Activated naive CD4-positive, alpha-beta T cell treated with anti-CD3 and anti-CD28 coated beads for 36 hours (primary cell): ENCODE results near the gene HMGN4. TPM values are rescaled to one million over a fixed set of nuclear protein-coding genes. Genes with fewer than 3 reads are reported as not detected.
"Not testable (repeated sequence)": the region's sequence is repeated elsewhere in the genome, so short reads cannot be mapped to it uniquely, and the experiment has no call there.

Experiments
- CTCF ChIA-PET: fragments of 350-600 bp; sonication (Branson Sonifier 250); formaldehyde crosslinking; loops from one replicate; lab custom pipeline; 2021; ENCODE audit warnings: antibody characterized with exemption; lab: Charles Lee
- DNase-seq: peaks from one replicate; pipeline ENCODE4 v3.0.0-alpha.2; 2020
- H3K27ac Mint-ChIP-seq: one replicate; pipeline ENCODE4 v1.8.0; 2021; ENCODE audit warnings: mild to moderate bottlenecking, mixed read lengths
- H3K27me3 Mint-ChIP-seq: one replicate; pipeline ENCODE4 v1.8.0; 2021; ENCODE audit warnings: low read depth, mixed read lengths
- H3K36me3 Mint-ChIP-seq: one replicate; pipeline ENCODE4 v1.8.0; 2021; ENCODE audit warnings: low read depth, mixed read lengths
- H3K4me1 Mint-ChIP-seq: one replicate; pipeline ENCODE4 v1.8.0; 2021; ENCODE audit warnings: low read depth, mixed read lengths
- H3K4me3 Mint-ChIP-seq: one replicate; pipeline ENCODE4 v1.8.0; 2021; ENCODE audit warnings: mild to moderate bottlenecking, moderate library complexity, mixed read lengths
- H3K9me3 Mint-ChIP-seq: one replicate; pipeline ENCODE4 v1.8.0; 2021; ENCODE audit warnings: mixed read lengths
- intact Hi-C: fragments of 100-400 bp; cut with micrococcal nuclease; formaldehyde crosslinking; loops from one replicate; pipeline ENCODE4 v1.15.1; 2023
- total RNA-seq, 2 experiments: library from RNA; stranded (reverse); gene quantifications; one replicate each; pipeline ENCODE4 v1.2.3, GENCODE V29; 2021

Gene HMGN4
- total RNA-seq, 2 experiments from 2014 or later: 70.4 to 73.2 TPM

DNA sequence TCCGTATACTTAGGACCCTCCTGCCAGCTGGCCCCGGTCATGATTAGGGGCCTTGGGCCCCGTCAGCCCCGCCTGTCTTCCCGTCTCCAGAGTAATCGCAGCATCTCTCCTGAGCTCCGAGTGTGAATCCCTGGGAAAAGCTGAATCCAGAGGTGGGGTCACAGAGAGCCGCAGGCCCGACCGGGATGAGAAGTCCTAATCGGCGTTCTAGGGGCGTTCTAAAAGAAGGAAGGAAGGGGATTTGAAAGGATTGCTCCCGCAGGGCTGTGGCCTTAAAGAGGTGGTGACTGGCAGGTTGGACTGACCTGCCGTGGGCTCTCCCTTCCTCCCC, 371 bp downstream of the HMGN4 start:
- peak overlapping the region; percentile 98 for H3K27ac Mint-ChIP-seq
- H3K36me3 Mint-ChIP-seq: peaks cover 20% of the 10 kb centered on the region
- H3K27me3 Mint-ChIP-seq: no peaks in the 10 kb centered on the region
- no peak for DNase-seq
- no peaks in the 10 kb centered on the region for H3K9me3 Mint-ChIP-seq
- peaks cover 56% of the 10 kb centered on the region for H3K4me1 Mint-ChIP-seq
- peak overlapping the region; percentile 87 for H3K4me3 Mint-ChIP-seq
- intact Hi-C loops: loop anchor here (1.0 kb wide), 2 partner anchors 15 to 207 kb away; no protein-coding TSS in a partner anchor
- CTCF ChIA-PET: interaction anchor here (1.1 to 1.2 kb wide), 2 partner anchors 14 to 34 kb away, joined by 3 read pairs; no protein-coding TSS in a partner anchor

DNA sequence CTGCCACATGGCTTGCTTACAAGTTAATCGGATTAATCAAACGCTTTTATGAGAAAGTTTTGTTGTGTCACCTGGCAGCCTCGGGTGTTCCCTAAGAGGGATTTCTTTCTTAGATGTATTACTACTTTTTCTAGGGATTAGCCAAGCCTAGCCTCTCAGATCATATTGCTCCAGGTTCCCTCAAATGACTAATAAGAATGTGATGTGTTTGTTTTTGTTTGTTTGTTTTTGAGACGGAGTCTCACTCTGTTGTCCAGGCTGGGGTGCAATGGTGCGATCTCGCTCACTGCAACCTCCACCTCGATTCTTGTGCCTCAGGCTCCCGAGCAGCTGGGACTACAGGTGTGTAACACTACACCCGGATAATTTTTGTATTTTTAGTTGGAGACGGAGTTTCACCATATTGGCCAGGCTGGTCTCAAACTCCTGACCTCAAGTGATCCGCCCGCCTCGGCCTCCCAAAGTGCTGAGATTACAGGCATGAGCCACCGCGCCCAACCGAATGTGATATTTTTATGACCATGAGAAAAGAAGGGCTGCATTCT, 977 bp downstream of the HMGN4 start:
- Mint-ChIP-seq H3K9me3 (no peaks in the 10 kb centered on the region), H3K36me3 (peaks cover 23% of the 10 kb centered on the region), H3K4me3 (peak overlapping the region; percentile 87), H3K4me1 (peaks cover 55% of the 10 kb centered on the region), H3K27me3 (no peaks in the 10 kb centered on the region), H3K27ac (peak overlapping the region; percentile 98)
- CTCF ChIA-PET: no interaction called here
- DNase-seq: no peak
- intact Hi-C loops: no loop called here

DNA sequence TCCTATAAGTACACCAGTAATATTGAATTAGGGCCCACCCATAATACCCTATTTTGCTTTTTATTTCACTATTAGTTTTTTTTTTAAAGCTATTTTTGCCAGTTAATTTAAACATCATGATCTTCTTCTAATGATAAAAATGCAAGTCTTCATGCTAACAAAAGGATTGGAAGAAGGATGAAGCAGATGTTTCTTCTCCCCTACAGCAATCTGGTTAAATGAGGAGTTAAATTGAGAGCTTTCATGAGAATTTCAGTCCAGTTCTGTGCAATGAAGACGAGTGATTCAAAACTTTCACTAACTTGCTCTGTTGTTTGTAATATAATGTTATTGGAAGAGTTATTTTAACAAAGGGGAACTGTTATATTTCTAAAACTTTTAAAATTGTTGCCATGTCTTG, 3.4 kb downstream of the HMGN4 start:
- peaks cover 38% of the 10 kb centered on the region for H3K36me3 Mint-ChIP-seq
- no peaks in the 10 kb centered on the region for H3K27me3 Mint-ChIP-seq
- no peak overlapping the region for H3K4me3 Mint-ChIP-seq
- peak overlapping the region; percentile 11 for H3K27ac Mint-ChIP-seq
- no peak for DNase-seq
- H3K9me3 Mint-ChIP-seq: no peaks in the 10 kb centered on the region
- CTCF ChIA-PET: interaction anchor here (0.9 kb wide), 1 partner anchor 27 kb away, joined by 9 read pairs; no protein-coding TSS in a partner anchor
- intact Hi-C loops: no loop called here
- H3K4me1 Mint-ChIP-seq: peaks cover 46% of the 10 kb centered on the region

DNA sequence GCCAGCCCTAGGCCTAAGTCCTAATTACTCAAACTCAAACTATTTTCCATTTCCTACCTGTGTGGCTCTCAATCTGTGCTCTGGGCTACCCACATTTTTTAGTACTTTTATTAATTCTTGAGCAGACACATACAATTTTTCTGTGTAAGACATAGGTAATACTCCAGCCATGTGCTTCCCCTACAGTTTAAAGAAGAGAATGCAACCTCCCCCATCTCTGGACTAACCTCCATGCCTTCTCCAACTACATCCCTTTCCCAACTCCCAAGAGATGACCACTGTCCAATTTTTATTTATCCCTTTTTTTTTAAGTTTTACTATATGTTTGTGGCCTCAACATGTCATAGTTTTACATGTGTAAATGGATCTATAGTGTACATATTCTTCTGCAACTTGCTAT, 5.8 kb downstream of the HMGN4 start:
- Mint-ChIP-seq H3K27me3 (no peaks in the 10 kb centered on the region), H3K27ac (peak overlapping the region; percentile 19), H3K9me3 (no peaks in the 10 kb centered on the region), H3K4me1 (peaks cover 38% of the 10 kb centered on the region), H3K36me3 (peaks cover 35% of the 10 kb centered on the region), H3K4me3 (no peak overlapping the region)
- CTCF ChIA-PET: no interaction called here
- intact Hi-C loops: no loop called here
- DNase-seq: no peak

DNA sequence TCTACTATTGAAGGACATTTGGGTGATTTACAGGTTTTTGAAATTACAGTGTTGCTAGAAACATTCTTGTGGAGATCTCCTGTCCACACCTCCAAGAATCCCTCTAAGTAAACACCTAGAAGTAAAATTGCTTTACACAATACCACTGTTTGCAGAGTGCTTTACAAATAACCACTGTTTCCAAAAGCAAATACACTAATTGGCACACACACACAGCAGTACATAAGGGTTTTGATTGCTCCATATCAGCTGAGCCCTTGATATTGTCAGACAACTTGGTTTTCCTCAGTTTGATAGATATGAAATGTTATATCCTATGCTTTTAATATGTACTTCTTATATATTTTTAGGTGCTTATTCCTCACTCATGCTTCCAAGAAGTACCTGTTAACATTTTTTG, 6.3 kb downstream of the HMGN4 start:
- intact Hi-C loops: no loop called here
- Mint-ChIP-seq H3K36me3 (peaks cover 35% of the 10 kb centered on the region), H3K27ac (no peak overlapping the region), H3K27me3 (no peaks in the 10 kb centered on the region), H3K9me3 (no peaks in the 10 kb centered on the region), H3K4me3 (no peak overlapping the region), H3K4me1 (peaks cover 34% of the 10 kb centered on the region)
- CTCF ChIA-PET: no interaction called here
- DNase-seq: no peak

DNA sequence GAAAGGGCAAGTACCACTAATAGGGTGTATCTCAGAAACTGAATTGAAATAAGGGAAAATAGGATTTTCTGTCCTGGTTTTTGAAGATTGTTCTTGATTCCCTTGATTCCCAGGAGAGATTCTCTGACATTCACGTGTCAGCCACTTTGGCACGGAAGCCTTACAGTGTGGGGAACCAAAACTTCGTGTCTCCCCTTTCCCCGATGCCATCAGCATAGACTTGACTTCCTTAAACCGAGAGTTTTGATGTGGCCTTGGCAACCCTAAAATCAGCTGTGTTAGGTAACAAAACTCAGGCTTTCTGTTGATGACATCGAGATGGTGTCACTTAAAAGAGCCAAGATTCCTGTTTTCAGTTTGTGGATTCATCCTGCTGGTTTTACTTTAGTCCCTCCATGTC, 7.5 kb downstream of the HMGN4 start:
- CTCF ChIA-PET: no interaction called here
- Mint-ChIP-seq H3K4me1 (peaks cover 33% of the 10 kb centered on the region), H3K36me3 (peaks cover 28% of the 10 kb centered on the region), H3K4me3 (no peak overlapping the region), H3K9me3 (no peaks in the 10 kb centered on the region), H3K27ac (peak overlapping the region; percentile 39), H3K27me3 (no peaks in the 10 kb centered on the region)
- DNase-seq: no peak
- intact Hi-C loops: no loop called here

DNA sequence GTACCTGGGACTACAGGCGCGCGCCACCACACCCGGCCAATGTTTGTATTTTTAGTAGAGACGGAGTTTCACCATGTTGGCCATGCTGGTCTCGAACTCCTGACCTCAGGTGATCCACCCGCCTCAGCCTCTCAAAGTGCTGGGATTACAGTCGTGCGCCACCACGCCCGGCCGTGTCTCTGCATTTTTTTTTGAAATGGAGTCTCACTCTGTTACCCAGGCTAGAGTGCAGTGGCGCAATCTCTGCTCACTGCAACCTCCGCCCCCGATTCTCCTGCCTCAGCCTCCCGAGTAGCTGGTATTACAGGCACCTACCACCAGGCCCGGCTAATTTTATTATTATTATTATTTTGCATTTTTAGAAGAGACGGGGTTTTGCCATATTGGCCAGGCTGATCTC, 9.2 kb downstream of the HMGN4 start:
- DNase-seq, H3K9me3 Mint-ChIP-seq, H3K27ac Mint-ChIP-seq, H3K4me3 Mint-ChIP-seq, H3K27me3 Mint-ChIP-seq, intact Hi-C loops: not testable (repeated sequence)
- Mint-ChIP-seq H3K4me1 (peaks cover 27% of the 10 kb centered on the region), H3K36me3 (peaks cover 26% of the 10 kb centered on the region)
- CTCF ChIA-PET: interaction anchor here (1.4 kb wide), 1 partner anchor 205 kb away, joined by 3 read pairs; no protein-coding TSS in a partner anchor

DNA sequence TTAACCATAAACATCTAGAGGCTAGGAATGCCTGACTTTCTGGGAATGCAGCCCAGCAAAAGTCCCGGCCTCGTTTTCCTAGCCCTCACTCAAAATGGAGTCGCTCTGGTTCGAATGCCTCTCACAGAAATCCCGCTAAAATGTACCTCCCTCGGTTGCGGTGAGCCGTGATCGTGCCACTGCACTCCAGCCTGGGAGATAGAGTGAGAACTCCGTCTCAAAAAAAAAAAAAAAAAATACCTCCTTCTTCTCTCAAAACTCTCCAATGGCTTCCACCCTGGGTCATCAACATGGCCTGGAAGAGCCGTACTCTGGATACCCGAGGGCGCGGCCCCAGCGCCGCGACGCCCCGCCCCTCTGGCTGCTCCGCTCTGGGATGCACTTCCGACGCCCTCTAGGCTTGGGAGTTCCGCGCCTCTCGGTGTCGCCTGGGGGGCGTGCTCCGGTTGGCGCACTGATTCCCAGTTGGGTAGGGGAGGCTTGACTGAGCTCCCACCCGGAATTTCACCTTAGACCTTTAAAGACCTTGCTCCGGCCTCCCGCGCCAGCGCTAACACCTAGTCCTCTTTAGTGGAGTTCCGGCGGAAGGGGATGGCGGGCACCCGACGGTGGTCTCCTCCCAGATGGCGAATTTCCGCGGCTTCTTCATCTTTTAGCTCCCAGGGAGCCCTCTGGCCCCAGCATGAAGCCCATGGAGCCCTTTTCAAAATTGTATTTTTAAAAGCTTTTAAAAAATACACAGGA, 12.3 kb downstream of the HMGN4 start:
- DNase-seq: peak; percentile 62
- Mint-ChIP-seq H3K4me3 (peak overlapping the region; percentile 89), H3K36me3 (peaks cover 13% of the 10 kb centered on the region), H3K9me3 (no peaks in the 10 kb centered on the region), H3K27me3 (no peaks in the 10 kb centered on the region), H3K4me1 (peaks cover 20% of the 10 kb centered on the region), H3K27ac (peak overlapping the region; percentile 83)
- intact Hi-C loops: loop anchor here (5.0 to 10.0 kb wide), 3 partner anchors 208 to 924 kb away; partner anchors contain the start of gene ZNF184
- CTCF ChIA-PET: interaction anchor here (0.6 kb wide), 1 partner anchor 30 kb away, joined by 3 read pairs; no protein-coding TSS in a partner anchor

DNA sequence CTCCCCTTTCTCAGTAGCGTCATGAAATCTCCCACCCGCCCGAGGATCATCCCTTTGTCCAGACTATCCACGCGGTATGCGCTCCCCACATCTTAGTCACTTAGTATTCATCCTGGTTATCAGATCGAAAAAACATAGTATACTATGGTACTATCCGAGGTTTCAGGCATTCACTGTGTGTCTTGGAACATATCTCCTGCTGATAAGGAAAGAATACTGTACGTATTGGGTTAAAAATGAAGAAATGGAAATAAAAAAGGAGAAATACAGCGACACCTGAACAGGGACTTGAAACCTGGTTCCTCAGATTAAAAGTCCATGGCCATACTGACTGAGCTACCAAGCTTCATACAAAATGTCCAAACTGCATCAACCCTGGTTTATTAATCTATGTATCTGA, 14.0 kb downstream of the HMGN4 start:
- Mint-ChIP-seq H3K27ac (no peak overlapping the region), H3K36me3 (no peaks in the 10 kb centered on the region), H3K4me3 (no peak overlapping the region), H3K4me1 (peaks cover 26% of the 10 kb centered on the region), H3K27me3 (no peaks in the 10 kb centered on the region), H3K9me3 (no peaks in the 10 kb centered on the region)
- DNase-seq: no peak
- intact Hi-C loops: loop anchor here (5.0 to 10.0 kb wide), 3 partner anchors 210 to 923 kb away; partner anchors contain the start of gene ZNF184
- CTCF ChIA-PET: interaction anchor here (1.1 to 2.4 kb wide), 2 partner anchors 14 to 25 kb away, joined by 3 to 5 read pairs; partner anchors contain the start of gene HMGN4

DNA sequence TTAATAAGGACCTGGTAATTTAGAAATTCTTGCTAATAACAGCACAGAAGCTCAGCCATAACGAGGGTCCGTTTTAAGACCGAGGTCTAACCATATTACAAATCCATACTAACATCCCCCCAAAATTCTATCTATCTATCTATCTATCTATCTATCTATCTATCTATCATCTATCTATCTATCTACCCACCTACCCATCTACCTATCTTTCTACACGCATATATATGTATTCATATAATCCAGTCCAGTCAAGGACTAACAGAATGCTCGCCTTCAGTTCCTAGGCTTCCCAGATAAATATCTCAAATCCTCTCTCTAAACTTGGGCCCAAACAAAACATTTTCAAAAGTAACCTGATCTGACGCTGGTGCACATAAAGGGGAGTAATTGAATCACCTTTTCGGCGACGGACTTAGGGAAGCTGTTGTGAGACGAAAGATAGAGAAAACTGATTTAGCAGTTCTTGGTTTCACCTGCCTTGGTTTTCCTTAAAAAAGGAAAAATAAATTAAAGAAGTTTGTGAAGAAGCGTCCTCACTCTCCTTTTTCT, 14.5 kb downstream of the HMGN4 start:
- Mint-ChIP-seq H3K27ac (no peak overlapping the region), H3K36me3 (no peaks in the 10 kb centered on the region), H3K4me1 (peaks cover 26% of the 10 kb centered on the region), H3K4me3 (no peak overlapping the region), H3K9me3 (no peaks in the 10 kb centered on the region), H3K27me3 (no peaks in the 10 kb centered on the region)
- intact Hi-C loops: loop anchor here (1.0 to 10.0 kb wide), 7 partner anchors 14 to 922 kb away; partner anchors contain the start of genes HMGN4 and ZNF184
- CTCF ChIA-PET: interaction anchor here (1.1 to 2.4 kb wide), 2 partner anchors 15 to 24 kb away, joined by 3 to 5 read pairs; partner anchors contain the start of gene HMGN4
- no peak for DNase-seq

DNA sequence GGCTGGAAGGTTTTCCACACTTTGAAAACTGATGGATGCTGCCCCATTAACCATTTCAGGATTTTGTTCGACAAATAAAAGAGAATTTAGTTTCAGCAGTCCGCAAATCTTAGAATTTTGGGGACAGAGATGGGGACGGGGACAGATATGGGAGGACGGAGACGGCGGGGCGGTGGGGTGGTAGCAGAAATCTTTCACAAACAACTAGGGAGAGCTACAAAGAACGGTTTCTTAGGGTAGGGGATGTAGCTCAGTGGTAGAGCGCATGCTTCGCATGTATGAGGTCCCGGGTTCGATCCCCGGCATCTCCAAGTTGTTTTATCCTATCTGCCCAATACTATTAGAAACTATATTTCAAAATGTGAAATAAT, 15.1 kb downstream of the HMGN4 start:
- H3K36me3 Mint-ChIP-seq: no peaks in the 10 kb centered on the region
- DNase-seq: peak; percentile 87
- H3K4me1 Mint-ChIP-seq: peaks cover 26% of the 10 kb centered on the region
- intact Hi-C loops: loop anchor here (1.0 to 10.0 kb wide), 7 partner anchors 15 to 922 kb away; partner anchors contain the start of genes HMGN4 and ZNF184
- H3K27ac Mint-ChIP-seq: no peak overlapping the region
- no peaks in the 10 kb centered on the region for H3K9me3 Mint-ChIP-seq
- H3K4me3 Mint-ChIP-seq: no peak overlapping the region
- H3K27me3 Mint-ChIP-seq: no peaks in the 10 kb centered on the region
- CTCF ChIA-PET: interaction anchor here (0.7 to 2.4 kb wide), 3 partner anchors 19 to 238 kb away, joined by 3 to 11 read pairs (median 5); no protein-coding TSS in a partner anchor
